NOMO-1 treated with dmso at 0.1 percent for 144 hours (cell line): ENCODE data around the gene OR2B6.
"Not testable (repeated sequence)": the region's sequence is repeated elsewhere in the genome, so short reads cannot be mapped to it uniquely, and the experiment has no call there.

ENCODE experiments used
- DNase-seq: peaks from one replicate; lab custom pipeline; 2025; ENCODE audit not compliant: unreplicated experiment; lab: John Stamatoyannopoulos, UW

OR2B6 gene

DNA sequence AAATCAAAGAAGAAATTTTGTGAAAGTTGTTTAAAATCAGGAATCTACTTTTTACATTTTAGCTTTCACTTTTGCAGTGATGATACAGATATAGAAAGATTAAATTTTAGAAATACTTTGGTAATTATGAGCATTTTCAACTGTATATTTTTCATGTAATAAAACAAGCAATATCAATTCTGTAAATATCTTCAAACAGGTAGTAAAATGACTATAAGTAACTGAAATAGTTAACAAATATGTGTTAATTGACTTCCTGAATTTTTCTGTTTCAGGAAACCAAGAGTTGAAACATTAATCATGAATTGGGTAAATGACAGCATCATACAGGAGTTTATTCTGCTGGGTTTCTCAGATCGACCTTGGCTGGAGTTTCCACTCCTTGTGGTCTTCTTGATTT is at the start of gene OR2B6:
Gene OR2B6, plus strand, starts transcription at position 301 of the 400 bp plus-strand sequence. Its CDS starts 0 bp downstream, at position 301.
- no peak for DNase-seq

DNA sequence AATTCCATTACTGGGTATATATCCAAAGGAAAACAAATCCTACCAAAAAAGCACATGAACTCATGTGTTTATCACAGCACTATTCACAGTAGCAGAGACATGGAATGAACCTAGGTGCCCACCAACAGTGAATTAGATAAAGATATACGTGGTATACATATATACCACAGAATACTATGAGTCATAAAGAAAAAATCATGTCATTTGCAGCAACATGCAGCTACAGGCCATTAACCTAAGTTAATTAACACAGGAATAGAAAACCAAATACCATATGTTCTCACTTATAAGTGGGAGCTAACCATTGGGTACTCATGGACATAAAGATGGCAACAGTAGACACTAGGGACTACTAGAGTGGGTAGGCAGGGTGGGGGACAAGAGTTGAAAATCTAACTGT is 49.0 kb upstream of the OR2B6 start:
- no peak for DNase-seq

DNA sequence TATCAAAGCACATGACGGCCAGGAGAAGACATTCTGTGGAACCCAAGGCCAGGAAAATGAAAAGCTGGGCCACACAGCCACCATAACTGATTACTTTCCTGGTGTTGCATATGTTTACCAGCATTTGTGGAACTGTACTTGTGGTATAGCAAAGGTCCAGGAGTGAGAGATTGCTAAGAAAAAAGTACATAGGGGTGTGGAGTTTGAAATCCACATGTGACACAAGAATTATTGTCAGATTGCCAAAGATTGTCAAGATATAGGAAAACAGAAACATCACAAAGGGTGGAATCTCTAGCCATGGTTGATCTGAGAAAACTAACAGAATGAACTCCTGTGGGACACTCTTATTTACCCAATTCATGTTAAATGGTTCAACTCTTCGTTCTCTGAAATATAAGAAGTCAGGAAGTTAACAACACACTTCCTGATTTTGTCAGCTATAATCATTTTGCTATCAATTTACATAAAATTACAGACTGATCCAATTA is 45.0 kb upstream of the OR2B6 start, which contains the start of gene OR2B2:
Gene OR2B2, minus strand, starts transcription at position 441 of the 491 bp plus-strand sequence. Its CDS starts 77 bp downstream, at position 364.
- no peak for DNase-seq

DNA sequence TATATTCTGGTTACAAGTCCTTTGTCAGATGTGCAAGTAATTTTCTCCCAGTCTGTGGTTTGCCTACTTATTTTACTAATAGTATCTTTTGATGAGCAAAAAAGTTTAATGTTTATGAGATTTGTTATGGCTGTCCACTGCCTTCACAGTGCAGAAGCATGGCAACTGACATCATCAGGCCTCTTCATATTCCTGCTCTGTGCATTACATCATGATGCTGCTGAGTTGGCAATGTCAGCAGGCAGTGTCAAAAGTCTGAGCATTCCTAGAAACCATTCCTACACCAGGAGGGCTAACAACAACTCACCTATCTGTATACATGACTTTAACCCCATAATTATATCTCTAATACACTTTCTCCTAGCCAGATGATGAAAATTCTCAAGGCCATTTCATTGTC is 34.1 kb upstream of the OR2B6 start:
- DNase-seq = no peak

DNA sequence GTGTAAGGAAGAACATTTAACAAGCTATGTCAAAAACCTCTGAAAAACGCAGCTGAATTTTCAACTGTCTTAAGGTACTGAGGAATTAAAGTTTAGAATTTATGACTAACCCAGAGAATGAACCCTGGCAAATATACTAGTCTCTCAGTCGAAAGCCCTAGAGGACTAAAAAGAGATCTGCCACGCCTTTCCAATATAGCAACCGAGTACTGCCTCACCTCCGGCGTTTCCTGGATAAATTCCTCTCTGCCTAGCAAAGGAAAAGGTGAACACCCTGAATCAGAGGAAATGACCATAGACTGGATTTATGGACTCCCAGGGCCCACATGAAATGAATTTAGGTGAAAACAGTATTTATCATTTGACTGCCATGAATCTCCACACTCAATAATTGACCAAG is 32.9 kb upstream of the OR2B6 start:
- DNase-seq = no peak

DNA sequence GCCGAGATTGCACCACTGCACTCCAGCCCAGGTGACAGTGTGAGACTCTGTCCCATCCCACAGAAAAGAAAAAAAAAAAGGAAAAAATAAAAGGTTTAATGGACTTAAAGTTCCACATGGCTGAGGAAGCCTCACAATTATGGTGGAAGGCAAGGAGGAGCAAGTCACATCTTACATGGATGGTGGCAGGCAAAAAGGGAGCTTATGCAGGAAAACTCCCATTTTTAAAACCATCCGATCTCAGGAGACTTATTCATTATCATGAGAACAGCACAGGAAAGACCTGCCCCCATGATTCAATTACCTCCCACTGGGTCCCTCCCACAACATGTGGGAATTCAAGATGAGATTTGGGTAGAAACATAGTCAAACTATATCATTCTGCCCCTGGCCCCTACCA is 29.0 kb upstream of the OR2B6 start:
- DNase-seq = not testable (repeated sequence)

DNA sequence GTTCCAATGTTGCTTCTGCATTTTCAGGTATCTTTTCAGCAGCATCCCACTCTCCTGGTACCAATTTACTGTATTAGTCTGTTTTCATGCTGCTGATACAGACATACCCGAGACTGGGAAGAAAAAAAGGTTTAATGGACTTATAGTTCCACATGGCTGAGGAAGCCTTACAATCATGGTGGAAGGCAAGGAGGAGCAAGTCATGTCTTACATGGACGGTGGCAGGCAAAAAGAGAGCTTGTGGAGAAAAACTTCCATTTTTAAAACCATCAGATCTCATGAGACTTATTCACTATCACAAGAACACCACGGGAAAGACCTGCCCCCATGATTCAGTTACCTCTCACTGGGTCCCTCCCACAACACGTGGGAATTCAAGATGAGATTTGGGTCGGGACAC is 27.1 kb upstream of the OR2B6 start:
- DNase-seq = not testable (repeated sequence)

DNA sequence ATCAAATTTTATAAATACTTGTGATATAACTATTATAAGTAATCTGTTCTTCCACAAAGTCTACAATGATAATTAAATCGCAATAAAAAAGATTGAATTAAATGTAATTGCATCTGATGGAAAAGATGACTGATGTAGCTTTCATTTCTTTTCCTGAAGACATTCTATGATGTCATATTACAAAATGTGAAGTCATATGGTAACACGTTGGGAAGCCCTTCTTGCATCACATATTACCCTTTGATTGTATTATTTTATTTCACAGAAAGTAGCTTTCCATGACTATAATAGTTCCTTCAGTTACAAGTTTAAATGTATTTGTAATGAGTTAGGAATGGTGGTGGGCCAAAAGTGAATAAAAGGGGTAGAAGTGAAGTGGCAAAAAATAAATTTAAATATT is 25.8 kb upstream of the OR2B6 start:
- DNase-seq = no peak

DNA sequence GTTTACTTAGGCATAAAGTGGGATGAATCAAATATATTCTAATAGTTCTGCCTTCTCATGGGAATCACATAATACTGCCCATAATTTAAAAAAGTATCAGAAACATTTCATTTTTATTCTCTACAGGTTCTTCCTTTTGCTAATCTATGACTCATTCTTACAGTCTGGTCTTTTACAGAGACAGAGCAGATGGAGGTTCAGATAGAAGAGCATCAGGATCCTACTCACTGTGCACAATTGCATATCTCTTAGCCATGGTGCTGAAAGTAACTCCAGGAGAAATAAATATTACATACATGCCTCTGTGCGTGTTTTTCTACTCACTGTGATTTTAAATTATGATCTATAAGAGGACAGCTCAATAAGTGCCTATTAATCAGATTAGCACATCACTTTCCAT is 16.3 kb upstream of the OR2B6 start:
- no peak for DNase-seq

DNA sequence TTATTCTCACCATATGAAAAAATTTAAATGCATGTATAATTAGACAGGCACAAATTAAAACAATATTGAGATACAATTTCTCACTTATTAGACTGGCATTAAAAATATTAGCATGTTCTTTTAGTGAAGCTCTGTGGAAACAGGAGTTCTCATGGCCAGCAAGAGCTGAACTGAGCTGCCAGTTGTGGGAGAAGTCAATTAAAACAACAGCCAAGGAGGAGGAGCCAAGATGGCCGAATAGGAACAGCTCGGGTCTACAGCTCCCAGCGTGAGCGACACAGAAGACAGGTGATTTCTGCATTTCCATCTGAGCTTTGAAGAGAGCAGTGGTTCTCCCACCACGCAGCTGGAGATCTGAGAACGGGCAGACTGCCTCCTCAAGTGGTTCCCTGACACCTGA is 14.0 kb upstream of the OR2B6 start:
- not testable (repeated sequence) for DNase-seq

DNA sequence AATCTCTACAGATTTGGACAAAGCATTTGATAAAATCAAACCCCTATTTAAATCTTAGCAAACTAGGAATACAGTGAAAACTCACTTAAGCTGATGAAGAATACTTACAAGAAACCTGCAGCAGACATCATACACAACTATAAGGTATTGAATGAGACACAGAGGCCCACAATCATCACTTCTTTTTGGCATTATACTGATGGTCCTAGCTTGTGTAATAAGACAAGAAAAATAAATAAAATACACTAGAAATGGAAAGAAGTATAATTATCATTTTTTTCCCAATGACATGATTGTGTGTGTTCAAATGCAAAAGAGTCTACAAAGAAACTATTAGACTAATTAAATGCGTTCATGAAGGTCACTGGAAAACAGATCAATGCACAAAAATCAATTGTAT is 8.8 kb upstream of the OR2B6 start:
- DNase-seq = no peak

DNA sequence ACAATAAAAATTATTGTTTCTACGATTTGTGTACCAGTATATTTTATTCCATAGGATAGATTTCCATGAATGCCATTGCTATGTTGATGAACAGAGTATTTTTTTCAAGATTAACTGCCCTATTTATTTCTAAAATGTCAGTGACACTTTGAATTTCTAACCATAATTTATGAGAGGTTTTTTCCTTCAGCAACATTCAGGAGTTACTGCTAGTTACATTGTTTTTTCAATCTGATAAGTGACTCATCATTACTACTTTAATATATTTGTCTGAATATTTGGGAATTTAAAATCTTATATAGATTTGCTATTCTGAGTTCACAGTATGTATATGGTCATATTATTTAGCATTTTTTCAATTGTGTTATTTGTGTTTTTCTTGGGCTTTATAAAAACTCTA is 6.0 kb upstream of the OR2B6 start:
- DNase-seq = no peak

DNA sequence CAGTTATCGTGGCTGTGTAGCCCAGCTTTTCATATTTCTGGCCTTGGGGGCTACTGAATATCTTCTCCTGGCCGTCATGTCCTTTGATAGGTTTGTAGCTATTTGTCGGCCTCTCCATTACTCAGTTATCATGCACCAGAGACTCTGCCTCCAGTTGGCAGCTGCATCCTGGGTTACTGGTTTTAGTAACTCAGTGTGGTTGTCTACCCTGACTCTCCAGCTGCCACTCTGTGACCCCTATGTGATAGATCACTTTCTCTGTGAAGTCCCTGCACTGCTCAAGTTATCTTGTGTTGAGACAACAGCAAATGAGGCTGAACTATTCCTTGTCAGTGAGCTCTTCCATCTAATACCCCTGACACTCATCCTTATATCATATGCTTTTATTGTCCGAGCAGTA is 475 bp downstream of the OR2B6 start:
- DNase-seq = no peak

DNA sequence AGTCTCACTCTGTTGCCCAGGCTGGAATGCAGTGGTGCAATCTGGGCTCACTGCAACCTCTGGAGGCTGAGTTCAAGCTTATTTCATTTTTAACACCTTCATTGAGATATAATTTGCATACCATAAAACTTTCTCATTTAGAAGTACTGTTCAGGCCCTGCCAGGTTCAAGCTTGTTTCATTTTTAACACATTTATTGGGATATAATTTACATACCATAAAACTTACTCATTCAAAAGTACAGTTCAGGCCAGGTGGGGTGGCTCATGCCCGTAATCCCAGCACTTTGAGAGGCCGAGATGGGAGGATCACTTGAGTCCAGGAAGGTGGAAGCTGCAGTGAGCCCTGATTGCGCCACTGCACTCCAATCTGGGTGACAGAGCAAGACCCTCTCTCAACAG is 5.5 kb downstream of the OR2B6 start:
- DNase-seq = no peak

DNA sequence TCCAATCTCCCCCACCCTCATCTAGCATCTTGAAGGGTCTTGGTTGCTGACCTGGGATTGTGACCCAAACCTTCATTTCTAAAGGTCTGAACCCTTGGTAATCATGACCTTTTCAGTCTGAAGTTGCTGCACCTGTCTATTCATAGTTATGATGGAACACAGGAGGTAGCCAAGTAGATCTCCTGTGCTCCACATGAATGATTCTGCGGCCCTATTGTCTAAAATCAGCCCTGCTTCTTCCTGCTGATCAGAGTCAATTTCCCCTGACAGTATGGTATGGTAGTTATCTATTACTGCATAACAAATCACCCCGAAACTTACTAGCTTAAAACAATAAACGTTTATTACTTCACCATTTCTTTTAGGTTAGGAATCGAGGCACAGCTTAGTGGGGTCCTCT is 9.0 kb downstream of the OR2B6 start:
- DNase-seq = no peak

DNA sequence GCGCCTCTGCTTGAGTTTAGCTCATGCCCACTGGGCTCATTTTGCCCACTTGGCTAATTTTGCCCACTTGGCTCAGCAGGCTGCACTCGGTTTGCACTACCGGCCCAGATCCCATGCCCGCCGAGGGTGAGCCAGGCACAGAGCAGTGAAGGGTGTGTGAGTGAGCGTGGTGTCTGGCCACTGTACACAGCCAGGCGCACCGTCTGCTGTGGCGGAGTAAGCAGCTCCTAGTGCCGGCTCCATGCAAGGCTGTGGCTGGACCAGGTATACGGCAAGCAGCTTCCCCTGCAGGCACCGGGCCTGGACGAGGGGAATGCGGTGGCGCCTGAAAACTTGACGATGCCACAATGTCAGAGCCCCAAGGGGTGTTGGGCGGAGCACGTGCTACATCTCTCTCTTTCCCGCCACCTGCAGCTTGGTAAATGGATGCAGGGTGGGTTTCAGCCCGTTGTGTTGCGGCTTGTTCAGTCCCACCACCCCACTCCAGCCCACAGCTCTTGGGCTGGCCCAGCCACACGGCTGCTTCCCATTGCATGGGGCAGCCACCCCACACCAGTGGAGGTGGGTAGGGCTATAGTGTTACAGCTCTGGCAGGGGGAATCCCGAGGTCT is 9.9 kb downstream of the OR2B6 start:
- DNase-seq = no peak

DNA sequence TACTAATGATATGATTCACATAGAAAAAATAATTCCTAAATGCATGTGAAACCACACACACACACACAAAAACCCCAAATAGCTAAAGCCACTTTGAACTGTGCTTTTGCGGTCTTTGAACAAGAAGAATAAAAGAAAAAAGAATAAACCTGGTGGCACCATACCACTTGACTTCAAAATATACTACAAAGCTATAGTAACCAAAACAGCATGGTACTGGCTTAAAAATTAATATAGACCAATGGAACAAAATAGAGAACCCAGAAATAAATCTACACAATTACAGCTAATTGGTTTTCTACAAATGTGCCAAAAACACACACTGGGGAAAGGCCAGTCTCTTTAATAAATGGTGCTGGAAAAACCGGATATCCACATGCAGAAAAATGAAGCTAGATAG is 13.4 kb downstream of the OR2B6 start:
- no peak for DNase-seq

DNA sequence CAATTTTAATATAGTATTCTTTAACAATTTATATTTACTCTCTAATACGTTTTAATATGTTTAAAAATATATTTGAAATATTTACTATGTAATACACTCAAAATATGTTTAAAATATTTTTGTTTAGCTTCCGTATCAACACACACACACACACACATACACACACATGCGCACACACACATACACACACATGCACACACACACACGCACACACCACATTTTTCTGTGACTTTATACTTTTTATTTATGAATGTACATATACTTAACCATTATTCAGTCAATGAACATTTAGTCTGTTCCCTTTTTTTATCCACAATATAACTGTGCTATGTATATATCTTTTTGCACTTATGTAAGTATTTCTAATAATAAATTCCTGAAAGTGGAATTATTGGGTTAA is 15.7 kb downstream of the OR2B6 start:
- no peak for DNase-seq

DNA sequence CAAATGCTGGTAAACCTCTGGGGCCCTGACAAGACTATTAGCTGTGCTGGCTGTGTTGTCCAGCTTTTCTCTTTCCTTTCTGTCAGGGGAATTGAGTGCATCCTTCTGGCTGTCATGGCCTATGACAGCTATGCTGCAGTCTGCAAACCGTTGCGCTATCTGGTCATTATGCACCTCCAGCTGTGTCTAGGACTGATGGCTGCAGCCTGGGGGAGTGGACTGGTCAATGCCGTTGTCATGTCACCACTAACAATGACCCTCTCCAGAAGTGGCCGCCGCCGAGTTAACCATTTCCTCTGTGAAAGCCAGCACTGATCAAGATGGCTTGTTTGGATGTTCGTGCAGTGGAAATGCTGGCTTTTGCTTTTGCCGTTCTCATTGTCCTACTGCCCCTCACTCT is 20.3 kb downstream of the OR2B6 start:
- no peak for DNase-seq

DNA sequence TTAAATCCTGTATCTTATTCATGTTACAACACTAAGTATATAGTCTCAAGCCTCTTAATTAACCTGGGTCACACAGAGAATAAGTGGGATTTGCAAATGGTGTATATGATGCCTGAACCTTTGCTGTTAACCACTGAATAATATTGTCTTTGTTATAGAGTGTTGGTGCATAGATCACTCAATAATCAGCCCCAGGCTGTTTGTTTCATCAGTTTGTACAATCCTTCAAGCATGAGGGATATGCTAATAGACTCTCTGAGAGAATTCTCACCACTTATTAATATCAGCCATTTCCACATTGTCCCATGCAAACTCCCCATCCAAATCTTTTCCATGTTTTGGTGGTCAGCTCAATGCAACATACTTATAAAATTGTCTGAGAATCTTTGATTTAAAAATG is 21.7 kb downstream of the OR2B6 start:
- no peak for DNase-seq

DNA sequence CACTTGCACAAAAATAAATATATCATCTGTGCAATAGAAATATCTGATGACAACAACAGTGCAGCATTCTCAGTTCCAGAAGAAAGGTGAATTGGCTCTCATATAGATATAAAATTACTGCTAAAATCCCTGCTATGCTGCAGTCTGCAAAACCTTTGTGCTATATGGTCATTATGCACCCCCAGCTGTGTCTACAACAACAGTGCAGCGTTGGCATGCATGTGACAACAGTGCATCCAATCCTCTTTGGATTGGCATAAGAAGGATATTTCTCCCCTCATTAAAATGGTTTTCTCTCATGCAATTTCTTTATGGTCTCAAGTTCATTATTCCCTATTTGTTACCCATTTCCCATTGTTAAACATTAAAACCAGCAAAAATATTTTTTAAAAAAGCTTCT is 23.1 kb downstream of the OR2B6 start:
- DNase-seq = no peak

DNA sequence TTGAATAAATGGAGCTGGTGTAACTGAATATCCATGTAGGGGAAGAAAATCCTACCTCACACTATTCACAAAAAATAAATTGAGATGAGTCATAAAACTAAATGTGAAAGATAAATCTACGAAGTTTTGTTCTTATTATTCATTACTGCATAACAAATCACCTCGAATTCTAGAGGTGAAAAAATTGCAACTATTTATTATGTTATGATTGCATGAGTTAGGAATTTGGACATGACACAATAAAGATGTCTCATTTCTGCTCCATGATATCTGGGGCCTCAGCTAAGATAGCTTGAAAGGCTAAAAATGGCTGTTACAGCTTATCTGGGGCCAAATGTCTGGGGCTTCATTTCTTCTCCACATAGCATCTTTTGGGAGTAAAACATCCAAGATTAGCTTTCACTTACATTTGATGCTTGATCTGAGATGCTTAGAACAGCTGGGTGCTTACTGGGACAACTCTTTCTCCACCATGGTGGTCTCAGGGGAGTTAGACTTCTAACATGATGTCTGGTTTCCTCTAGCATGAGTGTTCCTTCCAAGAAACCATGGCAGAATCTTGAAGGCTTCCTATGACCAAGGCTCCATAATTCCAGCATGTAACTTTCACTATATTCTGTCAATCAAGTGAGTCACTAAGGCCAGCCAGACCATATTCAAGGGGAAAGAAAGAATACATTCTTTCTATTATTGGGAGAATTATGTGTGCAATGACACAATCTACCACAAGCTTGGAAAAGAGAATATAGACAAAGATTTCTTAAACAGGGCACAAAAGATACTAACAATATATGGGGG is 30.1 kb downstream of the OR2B6 start:
- no peak for DNase-seq

DNA sequence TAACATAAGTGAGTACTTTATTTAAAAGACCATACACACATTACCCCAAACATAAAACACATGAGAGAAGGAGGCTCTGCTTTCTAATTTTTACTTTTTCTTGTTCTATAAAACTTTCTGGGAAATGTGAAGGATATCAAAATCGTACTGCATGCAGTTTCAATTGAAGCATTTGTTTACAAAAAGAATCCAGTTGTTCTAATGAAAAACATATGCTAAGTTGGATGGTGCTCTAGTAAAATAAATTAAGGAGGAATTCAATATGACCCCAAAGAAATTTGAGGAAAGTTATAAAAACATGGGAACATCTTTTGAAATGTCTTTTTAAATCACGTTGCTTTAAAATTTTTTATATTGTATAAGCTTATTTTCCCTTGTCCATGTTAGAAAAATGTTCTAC is 37.6 kb downstream of the OR2B6 start:
- no peak for DNase-seq
